Posterior cingulate gyrus (tissue), 11 donors: ENCODE data around the gene PLA1A.
A peak's percentile ranks its signal among the peaks of the same experiment; 100 is the strongest.
"Not testable (repeated sequence)": the region's sequence is repeated elsewhere in the genome, so short reads cannot be mapped to it uniquely, and the experiment has no call there.

Source experiments
- DNase-seq, 10 donors: peaks; one replicate each; pipeline versions ENCODE4 v3.0.0 to v3.0.0-alpha.2; 2020 to 2021; ENCODE audit warnings: mixed read lengths in 3 of 10
- intact Hi-C: fragments of 100-400 bp; cut with DNase I; formaldehyde crosslinking; loops from one replicate; pipeline ENCODE4 v1.15.1; 2023

Gene PLA1A

DNA sequence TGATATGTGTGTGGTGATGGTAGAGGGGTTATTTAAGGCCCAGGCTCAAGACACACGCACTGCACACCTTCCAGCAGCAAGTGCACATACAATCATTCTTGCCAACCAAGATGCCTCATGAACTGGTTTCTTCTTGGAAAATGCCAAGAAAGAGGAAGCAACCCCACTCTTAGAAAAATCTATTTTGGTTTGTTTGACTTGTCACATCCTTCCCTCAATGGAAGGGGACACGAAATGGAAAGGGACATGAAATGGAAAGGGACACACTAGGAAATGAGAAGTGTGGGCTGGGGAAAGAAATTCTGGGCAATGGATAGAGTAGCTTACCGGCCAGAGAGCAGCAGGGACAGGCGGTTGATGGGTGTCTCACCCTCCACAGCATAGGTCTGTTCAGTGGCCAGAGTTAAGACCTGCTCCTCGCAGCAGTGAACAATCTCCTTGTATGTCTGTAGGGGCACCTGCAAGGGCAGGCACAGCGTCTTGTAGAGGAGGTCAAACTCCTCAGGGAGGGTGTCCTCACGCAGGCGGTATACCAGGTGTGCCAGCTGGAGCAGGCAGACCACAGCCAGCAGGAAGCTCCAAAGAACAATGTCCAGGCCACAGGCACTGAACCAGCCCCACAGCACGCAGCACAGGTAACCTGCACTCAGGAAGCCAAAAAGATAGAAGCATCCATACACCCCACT is 62.1 kb downstream of the PLA1A start:
- intact Hi-C loops, result no loop called here
- DNase-seq, result no peak

DNA sequence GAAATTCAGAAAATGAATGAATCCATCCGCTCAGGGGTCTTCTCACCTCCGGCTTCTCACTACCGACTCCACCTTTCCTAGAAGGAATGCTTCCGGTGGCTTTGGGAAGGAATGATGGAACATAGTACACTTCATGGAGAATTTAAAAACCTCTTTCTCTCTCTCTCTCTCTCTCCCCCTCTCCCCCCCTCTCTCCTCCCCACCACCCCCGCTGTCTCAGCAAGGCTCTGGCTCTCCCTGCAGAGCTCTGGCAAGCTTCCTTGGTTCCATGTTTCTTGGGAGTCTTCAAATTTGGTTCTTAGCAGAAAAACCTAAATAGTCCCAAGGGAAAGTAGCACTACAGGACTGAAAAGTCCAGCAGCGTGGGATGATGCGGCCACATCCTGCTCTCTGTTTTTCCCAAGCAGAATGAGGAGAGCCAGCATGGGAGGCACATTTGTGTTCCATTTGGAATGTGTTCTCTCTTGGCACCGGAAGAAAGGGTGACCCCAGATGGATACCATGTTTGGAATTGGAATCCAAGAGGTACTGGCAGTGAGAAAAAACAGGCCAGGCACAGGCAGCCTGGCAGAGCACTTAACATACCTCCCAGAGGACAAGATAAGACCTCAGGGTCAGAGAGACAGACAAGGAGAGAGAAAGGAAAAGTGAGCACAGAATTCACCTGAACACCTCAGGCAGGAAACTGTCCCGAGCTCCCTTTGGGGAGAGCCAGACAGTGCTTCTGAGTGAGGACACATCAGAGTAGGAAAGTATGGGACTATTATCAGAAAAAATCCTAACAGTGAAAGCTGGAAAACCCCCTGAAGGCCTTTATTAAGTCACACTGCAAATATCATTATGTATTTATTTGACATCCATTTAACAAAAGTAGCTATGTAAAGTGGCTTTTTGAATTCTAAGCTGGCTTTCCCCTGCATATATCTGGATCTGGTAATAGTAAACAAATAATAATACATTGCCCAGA is 63.1 kb downstream of the PLA1A start, which contains the start of gene POPDC2:
Gene POPDC2, minus strand, starts transcription at position 116 of the 967 bp plus-strand sequence. CDS start 166 bp downstream, outside the sequence.
- intact Hi-C loops, result no loop called here
- DNase-seq, result no peak

DNA sequence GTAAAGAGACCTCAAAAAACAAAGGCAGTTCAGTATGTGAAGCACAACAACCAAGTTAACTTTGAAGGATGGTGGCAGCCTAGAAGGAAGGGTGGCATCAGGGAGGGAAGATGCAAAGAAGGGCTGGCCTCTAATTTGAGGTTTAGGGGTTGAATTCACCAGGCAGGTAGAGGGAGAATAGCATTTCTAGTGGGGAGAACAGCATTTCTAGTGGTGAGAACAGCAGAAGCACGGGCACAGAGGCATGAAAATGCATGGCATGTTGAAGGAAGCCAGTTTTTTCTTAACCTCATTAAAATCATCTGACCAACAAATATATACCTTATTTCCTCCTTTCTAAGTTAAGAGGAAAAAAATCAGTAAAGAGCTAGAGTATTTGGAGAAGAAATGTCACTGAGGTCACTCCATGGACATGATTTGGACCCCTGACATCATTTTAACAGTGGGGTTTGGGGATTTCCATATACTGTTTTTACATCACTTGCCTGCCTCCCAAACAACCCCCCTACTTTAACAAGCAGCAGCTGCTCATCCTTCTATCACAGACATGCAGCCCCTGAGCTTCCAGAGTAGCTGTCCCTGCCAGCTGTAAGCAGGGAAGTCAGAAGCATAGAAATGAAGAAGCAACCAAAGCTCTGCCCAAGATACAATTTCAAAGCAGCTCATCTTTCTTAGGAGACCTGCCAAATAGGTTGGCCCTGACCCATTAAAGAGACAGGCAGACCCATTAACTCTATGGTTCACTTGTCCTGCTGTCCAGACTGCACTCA is 65.1 kb downstream of the PLA1A start:
- intact Hi-C loops, result no loop called here
- no peak for DNase-seq

DNA sequence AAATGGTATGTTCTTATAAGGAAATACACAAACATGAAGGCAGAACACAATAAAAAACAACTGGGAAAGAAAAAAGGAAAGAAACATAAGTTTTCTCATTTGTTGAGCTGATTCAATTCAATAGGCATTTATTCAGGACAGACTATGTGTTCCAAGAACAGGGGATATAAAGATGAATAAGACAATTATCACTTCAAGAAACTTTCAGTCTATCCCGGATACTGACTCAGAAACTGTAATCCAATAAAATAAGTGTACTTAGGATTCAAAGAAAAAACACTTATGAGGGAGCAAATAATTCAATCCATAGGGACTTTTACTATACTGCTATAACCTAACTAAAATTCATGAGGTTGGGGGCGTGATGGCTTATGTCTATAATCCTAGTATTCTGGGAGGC is 66.2 kb downstream of the PLA1A start:
- DNase-seq, result no peak
- intact Hi-C loops, result no loop called here

DNA sequence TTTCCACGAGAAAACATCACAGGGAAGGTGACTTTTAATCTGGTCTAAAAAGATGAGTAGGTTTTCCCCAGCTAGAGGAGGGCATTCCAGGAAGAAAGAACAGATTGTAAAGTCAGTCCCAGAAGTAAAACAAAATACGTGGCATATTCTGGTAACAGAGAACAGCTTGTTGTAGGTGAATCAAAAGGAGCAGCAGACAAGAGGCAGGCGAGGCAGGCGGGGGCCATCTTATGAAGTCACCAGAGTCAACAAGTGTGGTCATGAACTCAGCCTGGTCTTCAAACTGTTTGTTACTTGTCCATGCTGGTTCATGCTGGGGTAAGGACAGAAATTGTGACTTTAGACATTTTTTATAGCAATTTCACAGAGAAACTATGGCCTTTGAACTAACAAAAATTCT is 66.7 kb downstream of the PLA1A start:
- no peak for DNase-seq
- intact Hi-C loops, result no loop called here

DNA sequence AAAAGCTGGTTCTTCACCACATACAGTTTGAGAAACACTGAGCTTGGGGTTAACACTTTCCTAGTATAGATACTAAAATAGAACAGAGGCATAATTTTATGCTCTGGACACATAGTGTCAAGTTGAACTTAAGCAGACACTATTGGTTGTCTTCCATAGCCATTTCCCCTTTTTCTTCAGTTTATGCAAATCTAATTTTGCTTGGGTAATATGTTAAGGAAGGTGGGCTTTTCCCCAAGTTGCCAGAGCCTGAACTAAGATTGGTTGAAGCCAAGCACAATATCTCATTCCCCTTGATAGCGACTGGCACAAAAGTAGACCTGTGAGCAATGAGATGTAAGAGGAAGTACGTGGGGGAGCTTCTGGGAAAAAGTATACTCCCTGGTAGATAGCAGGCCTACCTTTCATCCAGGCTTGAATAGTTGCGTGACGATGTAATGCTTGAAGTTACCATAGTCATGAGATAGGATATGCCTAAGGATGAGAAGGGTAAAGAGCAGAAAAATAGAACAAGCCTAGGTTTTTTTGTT is 67.2 kb downstream of the PLA1A start:
- intact Hi-C loops, result no loop called here
- DNase-seq, result no peak

DNA sequence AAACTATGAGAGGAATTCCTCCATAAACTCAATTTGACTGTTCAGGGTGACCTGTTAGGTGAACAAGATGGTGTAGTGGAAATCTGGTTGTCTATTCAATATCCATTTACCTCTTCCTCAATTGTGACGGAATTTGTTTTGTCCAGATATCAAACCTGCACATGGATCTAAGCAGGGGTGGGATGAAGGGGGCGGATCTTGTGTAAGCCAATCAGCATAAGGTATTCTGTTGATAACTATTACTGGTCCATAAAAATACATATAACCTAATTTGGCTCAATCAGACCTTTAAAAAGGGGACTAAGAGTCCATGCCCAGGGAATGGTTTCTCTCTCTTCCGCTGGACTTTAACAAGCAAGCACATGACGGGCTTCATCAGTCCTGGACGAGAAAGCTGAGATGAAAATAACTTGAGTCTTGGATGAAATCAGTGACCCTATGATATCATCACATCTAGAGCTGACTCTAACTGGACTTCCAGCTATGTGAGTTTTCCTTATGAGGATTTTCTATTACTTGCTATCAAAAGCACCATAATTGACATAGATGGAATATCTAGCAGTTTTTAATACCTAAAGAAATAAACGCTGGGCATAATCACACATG is 68.4 kb downstream of the PLA1A start:
- intact Hi-C loops, result no loop called here
- no peak for DNase-seq

DNA sequence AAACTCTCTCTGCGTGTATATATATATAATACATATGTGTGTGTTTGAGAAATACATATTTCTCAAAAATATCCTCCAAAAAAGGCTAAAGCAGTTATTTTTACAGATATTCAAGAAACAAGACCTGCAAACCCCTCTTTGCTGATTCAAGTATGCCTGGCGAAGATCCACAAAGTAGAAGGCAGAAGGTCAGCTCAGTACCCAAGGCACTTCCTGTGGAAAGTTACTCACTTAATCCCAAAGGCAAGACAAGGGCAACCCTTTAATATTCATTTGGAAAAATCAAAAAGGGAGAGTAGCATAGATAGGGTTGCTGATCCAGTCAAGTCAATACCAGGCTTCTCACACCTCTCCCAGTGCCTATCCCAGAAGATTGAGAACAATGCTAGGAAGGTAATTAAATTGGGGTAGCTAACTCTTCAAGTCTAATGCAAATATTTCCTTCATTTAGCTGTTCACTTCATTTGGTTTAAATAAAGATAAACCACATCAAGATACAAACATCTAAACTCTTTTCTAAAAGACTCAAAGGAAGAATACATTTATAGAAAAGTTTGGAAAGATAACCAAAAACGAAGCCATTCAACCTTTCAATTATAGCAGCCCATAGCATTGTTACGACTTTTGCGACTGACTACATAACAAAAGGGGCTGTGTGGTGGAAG is 72.4 kb downstream of the PLA1A start:
- no peak for DNase-seq
- intact Hi-C loops, result no loop called here

DNA sequence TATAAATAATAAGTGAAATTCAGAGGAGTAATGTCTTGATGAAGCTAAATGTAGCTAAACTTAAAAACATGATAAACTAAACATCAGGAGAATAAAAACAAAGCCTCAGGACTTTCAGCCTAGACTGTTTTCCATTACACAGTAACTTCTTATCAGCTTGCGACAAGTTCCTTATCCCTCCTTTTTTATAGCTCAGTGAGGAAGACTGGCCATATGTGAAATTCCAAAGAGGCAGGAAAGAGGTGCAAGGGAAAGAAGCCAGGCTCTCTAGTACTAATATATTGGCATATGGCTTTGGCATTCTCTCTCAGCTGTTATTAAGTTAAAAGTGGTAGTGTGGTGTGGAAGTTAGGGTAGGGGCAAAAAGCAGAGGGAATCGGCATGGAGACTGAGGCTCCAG is 75.1 kb downstream of the PLA1A start:
- DNase-seq, result no peak
- intact Hi-C loops, result no loop called here

DNA sequence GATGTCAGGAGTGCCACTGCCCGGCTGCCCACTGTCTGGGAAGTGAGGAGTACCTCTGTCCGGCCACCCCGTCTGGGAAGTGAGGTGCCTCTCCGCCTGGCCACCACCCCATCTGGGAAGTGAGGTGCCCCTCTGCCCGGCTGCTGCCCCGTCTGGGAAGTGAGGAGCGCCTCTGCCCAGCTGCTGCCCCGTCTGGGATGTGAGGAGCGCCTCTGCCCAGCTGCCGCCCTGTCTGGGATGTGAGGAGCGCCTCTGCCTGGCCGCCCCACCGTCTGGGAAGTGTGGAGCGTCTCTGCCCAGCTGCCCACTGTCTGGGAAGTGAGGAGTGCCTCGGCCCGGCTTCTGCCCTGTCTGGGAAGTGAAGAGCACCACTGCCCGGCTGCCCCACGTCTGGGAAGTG is 76.2 kb downstream of the PLA1A start:
- peak in 3 of 10 donors; percentile 65 to 85 (median 79) for DNase-seq

DNA sequence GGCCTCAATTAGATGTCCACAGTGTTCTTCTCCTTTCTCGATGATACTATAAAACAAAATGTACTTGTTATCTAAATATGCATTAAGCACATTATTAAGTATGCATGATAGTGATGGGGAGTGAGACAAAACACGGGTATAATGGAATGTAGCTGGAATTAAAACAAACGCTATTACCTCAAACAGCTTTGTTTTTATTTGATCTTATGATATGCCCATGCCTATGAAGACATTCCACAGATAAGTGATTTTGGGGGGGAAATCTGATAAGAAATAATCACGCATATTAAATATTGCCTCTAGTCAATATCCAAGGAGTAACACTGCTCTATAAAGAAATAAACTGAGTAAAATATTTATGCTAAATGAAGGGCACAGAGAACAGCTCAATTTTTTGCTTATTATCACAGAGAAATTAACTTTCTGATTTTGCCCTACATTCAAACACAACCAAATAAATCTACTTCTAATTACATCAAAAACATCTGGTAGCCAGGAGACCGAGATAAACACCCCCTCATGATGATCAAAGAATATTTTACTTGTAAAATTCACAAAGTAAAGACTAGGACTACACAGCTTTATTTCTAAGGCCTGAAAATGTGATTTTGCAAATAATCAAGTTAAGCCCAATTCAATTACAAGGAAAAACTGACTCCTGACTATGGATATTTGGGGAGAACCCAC is 77.6 kb downstream of the PLA1A start:
- no peak for DNase-seq
- intact Hi-C loops, result no loop called here

More for the DNA sequence above, 76.2 kb downstream of the PLA1A start:
- intact Hi-C loops, result no loop called here

DNA sequence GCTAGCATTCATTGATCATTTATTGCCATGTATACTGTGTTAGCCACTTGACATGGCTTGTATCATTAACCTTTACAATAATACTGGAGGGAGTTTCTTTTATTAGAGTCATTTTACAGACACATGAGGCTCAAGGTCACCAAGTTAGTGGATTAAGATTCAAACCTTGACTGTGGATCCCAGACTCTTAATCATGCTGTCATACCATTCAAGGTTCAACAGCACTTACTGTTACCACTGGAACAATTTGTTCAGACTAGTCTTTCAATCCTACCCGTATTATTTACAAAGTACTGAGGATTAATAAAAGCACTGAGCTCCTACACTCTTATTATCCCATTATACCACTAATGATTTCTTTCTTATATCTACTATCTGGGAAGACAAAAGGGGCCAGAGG is 78.3 kb downstream of the PLA1A start:
- DNase-seq, result no peak
- intact Hi-C loops, result no loop called here

DNA sequence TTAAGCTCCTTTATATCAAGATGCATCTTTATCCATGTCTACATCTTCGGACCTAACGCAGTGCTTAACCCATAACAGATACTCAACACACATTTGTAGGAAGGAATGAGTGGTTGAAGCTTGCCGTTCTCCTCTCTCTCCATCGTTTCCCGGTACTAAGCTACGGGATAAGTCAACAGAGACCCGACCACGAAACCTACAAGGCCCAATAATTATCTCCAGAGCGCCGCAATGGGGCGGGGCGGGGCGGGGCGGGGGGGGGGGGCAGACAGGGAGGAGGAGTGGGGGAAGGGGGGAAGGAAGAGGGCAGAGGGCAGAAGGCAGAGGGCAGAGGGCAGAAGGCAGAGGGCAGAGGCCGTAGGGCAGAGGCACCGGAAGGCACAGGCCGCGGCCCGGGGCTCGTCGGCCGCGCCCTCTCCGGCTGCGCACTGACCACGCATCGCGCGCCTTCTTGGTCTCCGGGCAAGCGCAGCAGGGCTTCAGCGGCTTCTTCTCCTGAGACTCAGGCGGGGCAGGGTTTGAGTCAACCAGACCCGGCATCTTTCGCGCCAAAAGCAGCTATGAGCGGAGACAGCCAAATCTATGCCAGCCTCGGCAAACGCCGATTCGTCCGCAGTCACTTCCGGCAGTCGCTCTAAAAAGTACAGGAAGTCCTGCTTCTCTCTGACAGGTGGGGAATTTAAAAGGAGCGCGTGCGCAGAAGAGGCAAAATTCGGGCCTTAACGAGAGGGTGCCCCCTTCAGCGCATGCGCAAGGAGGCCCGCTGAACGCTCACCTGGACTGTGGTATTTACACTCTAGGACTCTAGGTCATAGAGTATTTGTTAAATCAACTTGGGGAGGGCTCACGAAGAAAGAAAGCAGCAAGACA is 79.3 kb downstream of the PLA1A start, which contains the start of gene COX17:
Gene COX17, minus strand, starts transcription at position 636 of the 870 bp plus-strand sequence. Its CDS starts 96 bp downstream, at position 540.
- intact Hi-C loops, result loop anchor here (1.0 kb wide), 1 partner anchor 179 kb away; the partner anchor contains the start of gene TIMMDC1
- peak; percentile 84 to 98 (median 90) for DNase-seq

DNA sequence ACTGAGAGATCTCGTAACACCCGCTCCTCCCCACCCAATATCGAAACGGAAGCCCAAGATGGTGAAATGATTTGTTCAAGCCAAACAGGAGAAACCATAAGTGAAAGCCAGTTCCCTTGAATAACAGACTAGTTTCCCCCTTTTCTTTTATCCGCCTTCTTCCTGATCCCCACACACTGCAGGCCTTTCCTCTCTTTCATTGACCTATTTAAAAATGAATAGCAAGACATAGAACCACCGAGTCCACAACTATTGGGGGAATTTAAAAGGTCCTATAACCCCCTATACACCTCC is 79.9 kb downstream of the PLA1A start:
- intact Hi-C loops, result loop anchor here (1.0 kb wide), 1 partner anchor 179 kb away; the partner anchor contains the start of gene TIMMDC1
- DNase-seq, result no peak

DNA sequence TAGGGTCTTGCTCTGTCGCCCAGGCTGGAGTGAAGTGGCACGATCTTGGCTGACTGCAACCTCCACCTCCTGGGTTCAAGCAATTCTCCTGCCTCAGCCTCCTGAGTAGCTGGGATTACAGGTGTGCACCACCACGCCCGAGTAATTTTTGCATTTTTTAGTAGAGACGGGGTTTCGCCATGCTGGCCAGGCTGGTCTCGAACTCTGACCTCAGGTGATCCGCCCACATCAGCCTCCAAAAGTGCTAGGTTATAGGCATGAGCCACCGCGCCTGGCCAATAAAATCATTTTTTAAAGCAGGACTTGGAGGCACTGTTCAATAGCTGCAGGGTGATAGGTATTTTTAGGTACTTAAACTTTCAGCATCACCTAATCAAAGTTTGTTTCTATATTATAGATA is 80.5 kb downstream of the PLA1A start:
- not testable (repeated sequence) for DNase-seq

More for the DNA sequence above, 80.5 kb downstream of the PLA1A start:
- intact Hi-C loops, result not testable (repeated sequence)
